Stimulated activated CD4-positive, alpha-beta T cell treated with anti-CD3 and anti-CD28 coated beads, TNF-alpha, amount 100 ng/mL, for 24 hours (primary cell): ENCODE results near the gene PPP6R1.

Source experiments
- DNase-seq, 3 experiments: peaks; one replicate each; pipeline ENCODE4 v3.0.0-alpha.2; 2020; ENCODE audit warnings: low read depth in 3 of 3

Gene PPP6R1

GRCh38 chr19:55259540-55260210 lies 858 bp upstream of the PPP6R1 start:
- no peak for DNase-seq

GRCh38 chr19:55258476-55258827 lies 365 bp downstream of the PPP6R1 start:
- peak in 1 of 3 experiments; percentile 46 for DNase-seq

- DNase-seq = peak in 1 of 3 experiments; percentile 34
Measured at GRCh38 chr19:55257461-55258420, 1.1 kb downstream of the PPP6R1 start.

- DNase-seq = no peak
Measured at GRCh38 chr19:55256562-55257460, 2.0 kb downstream of the PPP6R1 start.

GRCh38 chr19:55255618-55256423 lies 3.0 kb downstream of the PPP6R1 start:
- DNase-seq = peak in 1 of 3 experiments; percentile 76

- no peak for DNase-seq
Measured at GRCh38 chr19:55254625-55254977, 4.2 kb downstream of the PPP6R1 start.

- peak in 1 of 3 experiments; percentile 48 for DNase-seq
Measured at GRCh38 chr19:55253842-55254624, 4.8 kb downstream of the PPP6R1 start.

- DNase-seq = no peak
Measured at GRCh38 chr19:55252760-55253663, 5.8 kb downstream of the PPP6R1 start.

- DNase-seq = peak in 1 of 3 experiments; percentile 42
Measured at GRCh38 chr19:55251341-55252081, 7.3 kb downstream of the PPP6R1 start.

- DNase-seq = no peak
Measured at GRCh38 chr19:55250262-55251036, 8.4 kb downstream of the PPP6R1 start.

GRCh38 chr19:55249841-55250240 lies 9.0 kb downstream of the PPP6R1 start:
- no peak for DNase-seq

- DNase-seq = no peak
Measured at GRCh38 chr19:55248704-55249103, 10.1 kb downstream of the PPP6R1 start.

- DNase-seq = no peak
Measured at GRCh38 chr19:55248166-55248675, 10.6 kb downstream of the PPP6R1 start.

- no peak for DNase-seq
Measured at GRCh38 chr19:55247621-55248099, 11.2 kb downstream of the PPP6R1 start.

- DNase-seq = no peak
Measured at GRCh38 chr19:55246462-55247451, 12.1 kb downstream of the PPP6R1 start.
